ENCODE data around the gene SH2D1B. TPM values are rescaled to one million over a fixed set of nuclear protein-coding genes. Genes with fewer than 3 reads are reported as not detected.
"Not testable (repeated sequence)": the region's sequence is repeated elsewhere in the genome, so short reads cannot be mapped to it uniquely, and the experiment has no call there.

Gene SH2D1B, protein sequence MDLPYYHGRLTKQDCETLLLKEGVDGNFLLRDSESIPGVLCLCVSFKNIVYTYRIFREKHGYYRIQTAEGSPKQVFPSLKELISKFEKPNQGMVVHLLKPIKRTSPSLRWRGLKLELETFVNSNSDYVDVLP
- total RNA-seq = not detected

DNA sequence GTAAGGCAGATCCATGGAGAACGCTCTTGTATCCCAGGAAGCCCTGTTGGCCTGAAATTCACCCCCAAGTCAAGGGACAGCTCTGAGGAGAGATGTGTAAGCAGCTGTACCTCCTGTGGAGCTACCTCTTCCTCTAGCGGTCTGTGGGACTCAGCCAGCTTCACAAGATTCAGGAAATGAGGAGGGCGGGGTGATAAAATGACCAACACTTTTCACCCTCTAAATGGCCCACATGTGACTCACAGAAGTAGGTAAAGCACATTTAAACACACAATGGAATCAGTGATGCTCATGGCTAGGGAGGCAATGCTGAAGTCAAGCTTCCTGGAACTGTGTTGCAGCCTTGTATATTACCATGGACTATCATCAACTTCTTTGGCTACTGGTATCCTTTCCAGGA is at the start of gene SH2D1B:
TSS of gene SH2D1B (minus strand) at position 135 of the 400 bp plus-strand sequence. CDS start at position 15, 120 bp downstream.
- H3K27ac Mint-ChIP-seq = no peak within 1 kb of the TSS
- ChIA-PET POLR2A (interaction anchor here (0.6 kb wide), 1 partner anchor 591 kb away, joined by 4 read pairs; no protein-coding TSS in a partner anchor), CTCF (no interaction called here)

DNA sequence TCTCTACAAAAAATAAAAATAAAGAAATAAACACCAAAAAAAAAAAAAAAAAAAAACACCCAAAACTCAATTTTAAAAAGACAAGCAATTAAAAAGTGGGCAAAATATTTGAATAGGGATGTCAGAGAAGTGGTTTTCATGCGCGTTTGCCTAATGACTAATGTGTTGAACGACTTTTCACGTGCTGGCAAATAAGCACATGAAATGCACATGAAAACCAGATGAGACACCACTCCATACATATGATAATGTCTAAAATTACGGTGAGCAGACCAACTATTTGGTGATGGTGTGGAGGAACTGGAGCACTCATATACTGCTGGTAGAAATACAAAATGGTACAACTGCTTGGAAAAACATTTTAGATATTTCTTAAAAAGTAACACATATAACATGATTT is 46.3 kb upstream of the SH2D1B start:
- CTCF ChIA-PET = no interaction called here
- H3K4me3 Mint-ChIP-seq = no peak overlapping the region
- ATAC-seq (no peak), DNase-seq (no peak)
- POLR2A ChIA-PET = interaction anchor here (0.6 kb wide), 1 partner anchor 1165 kb away, joined by 5 read pairs; no protein-coding TSS in a partner anchor
- H3K4me1 Mint-ChIP-seq = no peaks in the 10 kb centered on the region
- no peaks in the 10 kb centered on the region for H3K36me3 Mint-ChIP-seq (ENCODE audit: low read depth)
- H3K27ac Mint-ChIP-seq = no peak overlapping the region
- intact Hi-C loops (cut with DNase I, micrococcal nuclease) = no loop called here
- peaks cover 5% of the 10 kb centered on the region for H3K27me3 Mint-ChIP-seq
- no peaks in the 10 kb centered on the region for H3K9me3 Mint-ChIP-seq (ENCODE audit: low read depth)

More for the DNA sequence above, at the start of gene SH2D1B:
- Mint-ChIP-seq H3K4me1 (no peaks in the 10 kb centered on the region), H3K36me3 (ENCODE audit: low read depth) (no peaks in the 10 kb centered on the region), H3K27me3 (peaks cover 18% of the 10 kb centered on the region), H3K9me3 (ENCODE audit: low read depth) (no peaks in the 10 kb centered on the region), H3K4me3 (no peak within 1 kb of the TSS)
- ATAC-seq (no peak), DNase-seq (no peak)
- intact Hi-C loops (cut with DNase I, micrococcal nuclease) = no loop called here

DNA sequence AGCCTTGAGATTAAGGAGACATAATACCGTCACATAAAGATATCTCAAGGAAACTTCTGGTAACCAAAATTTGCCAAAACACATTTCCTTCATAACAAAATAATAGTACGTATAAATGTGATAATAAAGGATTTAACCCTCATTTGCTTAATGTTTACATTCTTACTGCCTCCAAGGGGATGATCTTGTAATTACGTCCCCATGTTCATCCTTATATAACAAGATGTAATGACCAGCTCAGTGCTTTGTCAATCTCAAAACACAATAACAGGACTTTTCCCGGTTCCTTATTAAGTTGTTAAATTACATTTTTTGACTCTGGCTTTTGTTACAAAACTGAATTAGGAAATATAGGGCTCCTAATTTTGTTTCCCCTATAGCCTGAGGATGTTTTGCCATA is 44.4 kb upstream of the SH2D1B start:
- Mint-ChIP-seq H3K9me3 (ENCODE audit: low read depth) (no peaks in the 10 kb centered on the region), H3K4me1 (no peaks in the 10 kb centered on the region), H3K4me3 (no peak overlapping the region), H3K36me3 (ENCODE audit: low read depth) (no peaks in the 10 kb centered on the region), H3K27ac (no peak overlapping the region), H3K27me3 (peaks cover 3% of the 10 kb centered on the region)
- ChIA-PET CTCF (interaction anchor here (1.2 kb wide), 1 partner anchor 9 kb away, joined by 4 read pairs; no protein-coding TSS in a partner anchor), POLR2A (no interaction called here)
- no peak for DNase-seq
- intact Hi-C loops (cut with DNase I, micrococcal nuclease) = no loop called here
- ATAC-seq = no peak

DNA sequence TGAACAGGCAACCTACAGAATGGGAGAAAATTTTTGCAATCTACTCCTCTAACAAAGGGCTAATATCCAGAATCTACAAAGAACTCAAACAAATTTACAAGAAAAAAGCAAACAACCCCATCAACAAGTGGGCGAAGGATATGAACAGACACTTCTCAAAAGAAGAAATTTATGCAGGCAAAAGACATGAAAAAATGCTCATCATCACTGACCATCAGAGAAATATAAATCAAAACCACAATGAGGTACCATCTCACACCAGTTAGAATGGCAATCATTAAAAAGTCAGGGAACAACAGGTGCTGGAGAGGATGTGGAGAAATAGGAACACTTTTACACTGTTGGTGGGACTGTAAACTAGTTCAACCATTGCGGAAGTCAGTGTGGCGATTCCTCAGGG is 42.4 kb upstream of the SH2D1B start:
- H3K27ac Mint-ChIP-seq; CTCF ChIA-PET; ATAC-seq; H3K4me3 Mint-ChIP-seq; H3K4me1 Mint-ChIP-seq; H3K36me3 Mint-ChIP-seq (ENCODE audit: low read depth); POLR2A ChIA-PET; H3K27me3 Mint-ChIP-seq; intact Hi-C loops (cut with DNase I, micrococcal nuclease); H3K9me3 Mint-ChIP-seq (ENCODE audit: low read depth); DNase-seq: not testable (repeated sequence)

DNA sequence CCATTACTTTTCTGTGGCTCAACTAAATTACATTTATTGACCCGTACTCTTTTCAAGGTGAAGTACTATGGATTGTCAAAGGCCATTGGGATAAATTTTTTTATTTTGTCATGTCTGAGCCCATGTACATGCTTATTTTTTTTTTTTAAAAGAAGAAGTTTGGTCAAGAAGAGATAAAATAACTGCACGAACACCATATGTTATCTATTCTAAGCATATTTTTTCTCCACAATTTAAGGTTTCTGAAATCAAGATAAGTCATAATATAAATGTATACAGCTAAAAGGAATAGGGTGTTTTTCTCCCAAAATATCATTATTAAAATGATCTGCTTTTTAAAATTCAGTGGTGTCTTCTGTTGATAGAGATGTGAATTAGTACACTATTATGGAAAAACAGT is 35.0 kb upstream of the SH2D1B start:
- Mint-ChIP-seq H3K36me3 (ENCODE audit: low read depth) (no peaks in the 10 kb centered on the region), H3K4me3 (no peak overlapping the region), H3K4me1 (peaks cover 6% of the 10 kb centered on the region), H3K27ac (no peak overlapping the region), H3K9me3 (ENCODE audit: low read depth) (no peaks in the 10 kb centered on the region), H3K27me3 (peaks cover 28% of the 10 kb centered on the region)
- intact Hi-C loops (cut with DNase I, micrococcal nuclease) = no loop called here
- ATAC-seq = no peak
- ChIA-PET CTCF (interaction anchor here (1.1 kb wide), 1 partner anchor 9 kb away, joined by 4 read pairs; no protein-coding TSS in a partner anchor), POLR2A (no interaction called here)
- no peak for DNase-seq

DNA sequence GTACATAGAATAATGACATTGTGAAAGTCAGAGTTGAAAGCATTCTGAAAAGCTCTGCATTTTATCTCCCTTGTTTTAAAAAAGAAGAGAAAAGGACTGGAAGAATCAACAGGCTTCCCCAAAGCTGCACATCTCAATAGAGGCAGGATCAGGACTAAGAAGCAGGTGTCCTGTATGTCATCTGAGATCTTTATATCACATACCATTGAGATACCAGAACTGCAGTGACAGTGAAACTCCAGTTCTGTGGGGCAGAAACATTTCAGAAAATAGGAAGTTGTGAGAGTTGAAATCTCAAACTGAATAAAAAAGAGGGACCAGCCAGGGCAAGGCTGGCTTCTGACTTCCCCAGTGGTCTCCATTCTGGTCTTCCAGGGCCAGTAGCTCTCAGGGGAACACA is 33.0 kb upstream of the SH2D1B start:
- POLR2A ChIA-PET = no interaction called here
- no peak overlapping the region for H3K4me3 Mint-ChIP-seq
- intact Hi-C loops (cut with DNase I, micrococcal nuclease) = no loop called here
- peaks cover 33% of the 10 kb centered on the region for H3K27me3 Mint-ChIP-seq
- no peak overlapping the region for H3K27ac Mint-ChIP-seq
- DNase-seq = no peak
- no peaks in the 10 kb centered on the region for H3K36me3 Mint-ChIP-seq (ENCODE audit: low read depth)
- H3K4me1 Mint-ChIP-seq = peaks cover 6% of the 10 kb centered on the region
- no peak for ATAC-seq
- CTCF ChIA-PET = no interaction called here
- no peaks in the 10 kb centered on the region for H3K9me3 Mint-ChIP-seq (ENCODE audit: low read depth)

DNA sequence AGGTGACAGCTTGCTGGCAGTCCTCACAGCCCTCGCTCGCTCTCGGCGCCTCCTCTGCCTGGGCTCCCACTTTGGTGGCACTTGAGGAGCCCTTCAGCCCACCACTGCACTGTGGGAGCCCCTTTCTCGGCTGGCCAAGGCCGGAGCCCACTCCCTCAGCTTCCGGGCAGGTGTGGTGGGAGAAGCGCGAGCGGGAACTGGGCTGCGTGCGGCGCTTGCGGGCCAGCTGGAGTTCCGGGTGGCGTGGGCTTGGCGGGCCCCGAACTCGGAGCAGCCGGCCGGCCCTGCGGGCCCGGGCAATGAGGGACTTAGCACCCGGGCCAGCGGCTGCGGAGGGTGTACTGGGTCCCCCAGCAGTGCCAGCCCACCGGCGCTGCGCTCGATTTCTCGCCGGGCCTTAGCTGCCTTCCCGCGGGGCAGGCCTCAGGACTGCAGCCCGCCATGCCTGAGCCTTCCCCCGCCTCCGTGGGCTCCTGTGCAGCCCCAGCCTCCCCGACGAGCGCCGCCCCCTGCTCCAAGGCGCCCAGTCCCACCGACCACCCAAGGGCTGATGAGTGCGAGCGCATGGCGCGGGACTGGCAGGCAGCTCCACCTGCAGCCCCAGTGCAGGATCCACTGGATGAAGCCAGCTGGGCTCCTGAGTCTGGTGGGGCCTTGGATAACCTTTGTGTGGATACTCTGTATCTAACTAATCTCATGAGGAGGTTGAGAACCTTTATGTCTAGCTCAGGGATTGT is 21.2 kb upstream of the SH2D1B start:
- POLR2A ChIA-PET; H3K4me3 Mint-ChIP-seq; ATAC-seq; DNase-seq; intact Hi-C loops (cut with DNase I, micrococcal nuclease); H3K9me3 Mint-ChIP-seq (ENCODE audit: low read depth); H3K27ac Mint-ChIP-seq; H3K4me1 Mint-ChIP-seq; H3K36me3 Mint-ChIP-seq (ENCODE audit: low read depth); CTCF ChIA-PET; H3K27me3 Mint-ChIP-seq: not testable (repeated sequence)

DNA sequence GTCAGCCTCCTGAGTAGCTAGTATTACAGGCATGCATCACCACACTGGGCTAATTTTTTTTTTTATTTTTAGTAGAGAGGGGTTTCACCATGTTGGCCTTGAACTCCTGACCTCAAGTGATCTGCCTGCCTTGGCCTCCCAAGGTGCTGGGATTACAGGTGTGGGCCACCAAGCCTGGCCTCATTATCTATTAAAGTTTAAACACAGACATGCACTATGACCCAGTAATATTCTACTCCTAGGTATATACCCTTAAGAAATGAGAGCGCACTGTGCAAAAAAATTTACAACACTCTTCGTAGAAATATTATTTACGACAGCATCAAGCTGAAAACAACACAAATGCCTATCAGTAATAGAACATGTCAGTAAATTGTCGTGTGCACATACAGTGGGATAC is 18.6 kb upstream of the SH2D1B start:
- no peaks in the 10 kb centered on the region for H3K4me1 Mint-ChIP-seq
- CTCF ChIA-PET = no interaction called here
- no peak for ATAC-seq
- peaks cover 3% of the 10 kb centered on the region for H3K27me3 Mint-ChIP-seq
- POLR2A ChIA-PET = no interaction called here
- DNase-seq = no peak
- no peaks in the 10 kb centered on the region for H3K9me3 Mint-ChIP-seq (ENCODE audit: low read depth)
- intact Hi-C loops (cut with DNase I, micrococcal nuclease) = no loop called here
- H3K36me3 Mint-ChIP-seq (ENCODE audit: low read depth) = no peaks in the 10 kb centered on the region
- no peak overlapping the region for H3K4me3 Mint-ChIP-seq
- no peak overlapping the region for H3K27ac Mint-ChIP-seq

DNA sequence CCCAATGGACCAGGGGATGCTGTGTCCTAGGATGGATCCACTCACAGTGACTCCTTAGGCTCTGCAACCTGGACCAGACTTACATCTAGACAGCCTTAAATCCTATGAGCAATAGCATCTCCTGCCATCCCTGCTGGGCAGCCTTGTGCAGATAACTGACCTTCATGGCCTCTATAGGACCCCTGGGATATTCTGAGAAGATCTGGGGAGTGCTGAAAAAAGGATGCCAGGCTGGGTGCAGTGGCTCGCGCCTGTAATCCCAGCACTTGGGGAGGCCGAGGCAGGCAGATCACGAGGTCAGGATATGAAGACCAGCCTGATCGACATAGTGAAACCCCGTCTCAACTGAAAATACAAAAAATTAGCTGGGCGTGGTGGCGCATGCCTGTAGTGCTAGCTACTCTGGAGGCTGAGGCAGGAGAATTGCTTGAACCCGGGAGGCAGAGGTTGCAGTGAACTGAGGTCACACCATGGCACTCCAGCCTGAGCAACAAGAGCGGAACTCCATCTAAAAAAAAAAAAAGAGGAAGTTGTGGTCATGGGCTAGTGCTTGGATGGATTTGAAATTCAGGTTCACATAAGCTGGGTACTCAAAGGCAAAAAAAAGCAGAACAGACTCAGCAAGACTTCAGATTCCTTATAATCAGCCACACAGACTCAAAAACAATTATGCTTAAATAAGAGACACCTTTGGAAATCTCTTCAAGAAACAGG is 10.9 kb upstream of the SH2D1B start:
- no peaks in the 10 kb centered on the region for H3K4me1 Mint-ChIP-seq
- ChIA-PET CTCF (no interaction called here), POLR2A (no interaction called here)
- DNase-seq (no peak), ATAC-seq (no peak)
- intact Hi-C loops (cut with DNase I, micrococcal nuclease) = no loop called here
- H3K27me3 Mint-ChIP-seq = peaks cover 13% of the 10 kb centered on the region
- no peak overlapping the region for H3K27ac Mint-ChIP-seq
- H3K36me3 Mint-ChIP-seq (ENCODE audit: low read depth) = no peaks in the 10 kb centered on the region
- no peaks in the 10 kb centered on the region for H3K9me3 Mint-ChIP-seq (ENCODE audit: low read depth)
- H3K4me3 Mint-ChIP-seq = no peak overlapping the region

DNA sequence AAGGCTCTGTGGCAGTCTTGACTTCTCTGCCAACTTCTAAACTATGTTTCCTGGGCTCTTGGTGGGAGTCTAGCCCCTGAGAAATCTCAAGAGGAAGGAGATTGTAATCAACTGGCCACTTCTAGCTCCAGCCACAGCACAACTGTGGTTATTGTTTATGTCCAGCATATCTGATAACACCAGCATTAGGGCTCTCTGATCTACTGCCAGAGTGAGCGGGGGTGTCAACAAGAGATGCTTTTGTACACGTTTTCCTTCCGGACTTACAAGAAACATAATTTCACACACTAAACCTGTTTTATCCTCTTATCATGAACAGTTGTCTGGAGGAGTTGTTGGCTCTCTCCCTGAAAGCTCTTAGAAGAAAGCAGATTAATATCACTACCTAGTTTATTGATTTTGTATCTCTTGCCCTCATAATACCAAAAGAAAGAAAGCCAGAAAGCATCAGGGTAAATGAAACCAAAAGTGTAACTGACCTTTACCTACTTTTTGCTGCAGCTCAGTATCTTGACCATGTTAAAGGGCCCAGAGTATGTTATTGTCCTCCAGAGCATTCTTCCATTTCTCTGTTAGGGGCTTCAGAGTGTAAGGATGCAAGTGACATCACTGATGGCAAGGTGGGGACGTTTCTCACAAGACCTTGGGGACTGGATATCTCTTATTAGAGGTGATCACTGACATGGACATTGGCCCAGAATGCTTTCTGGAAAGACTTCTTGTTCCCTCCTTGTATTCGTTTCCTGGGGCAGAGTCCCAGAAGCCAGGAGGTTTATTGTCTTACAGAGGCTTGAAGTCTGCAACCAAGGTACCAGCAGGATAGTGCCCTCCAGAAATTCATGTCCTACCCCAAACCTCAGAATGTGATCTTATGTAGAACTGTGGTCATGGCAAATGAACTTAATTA is 9.6 kb upstream of the SH2D1B start:
- CTCF ChIA-PET = no interaction called here
- Mint-ChIP-seq H3K36me3 (ENCODE audit: low read depth) (no peaks in the 10 kb centered on the region), H3K27ac (no peak overlapping the region), H3K9me3 (ENCODE audit: low read depth) (no peaks in the 10 kb centered on the region), H3K4me3 (no peak overlapping the region), H3K27me3 (peaks cover 18% of the 10 kb centered on the region), H3K4me1 (no peaks in the 10 kb centered on the region)
- no peak for ATAC-seq
- intact Hi-C loops (cut with DNase I, micrococcal nuclease) = no loop called here
- DNase-seq = no peak
- POLR2A ChIA-PET = no interaction called here

DNA sequence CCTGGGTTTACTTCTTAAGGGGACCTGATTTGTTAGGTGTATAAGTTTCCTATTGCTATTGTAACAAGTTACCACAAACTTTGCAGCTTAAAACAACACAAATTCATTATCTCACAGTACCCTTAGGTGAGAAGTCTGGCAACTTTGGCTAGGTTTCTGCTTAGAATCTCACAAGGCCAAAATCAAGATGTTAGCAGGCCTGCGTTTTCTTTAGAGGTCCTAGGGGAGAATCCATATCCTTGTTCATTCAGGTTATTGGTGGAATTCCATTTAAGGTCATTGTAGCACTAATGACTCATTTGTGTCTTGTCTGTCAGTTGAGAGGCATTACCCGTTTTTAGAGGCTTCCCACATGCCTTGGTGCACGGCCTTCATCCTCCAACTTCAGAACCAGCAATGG is 8.2 kb upstream of the SH2D1B start:
- Mint-ChIP-seq H3K4me1 (no peaks in the 10 kb centered on the region), H3K36me3 (ENCODE audit: low read depth) (no peaks in the 10 kb centered on the region), H3K4me3 (no peak overlapping the region), H3K27ac (no peak overlapping the region), H3K27me3 (peaks cover 21% of the 10 kb centered on the region), H3K9me3 (ENCODE audit: low read depth) (no peaks in the 10 kb centered on the region)
- ATAC-seq = no peak
- POLR2A ChIA-PET = no interaction called here
- DNase-seq = no peak
- CTCF ChIA-PET = interaction anchor here (1.1 kb wide), 1 partner anchor 97 kb away, joined by 4 read pairs; no protein-coding TSS in a partner anchor
- intact Hi-C loops (cut with DNase I, micrococcal nuclease) = no loop called here
